ENCODE data around the gene STX1B.
"Not testable (repeated sequence)": the region's sequence is repeated elsewhere in the genome, so short reads cannot be mapped to it uniquely, and the experiment has no call there.

The STX1B gene

GRCh38 chr16:30949650-30950515 is 60.6 kb downstream of the STX1B start:
- no peak for DNase-seq

GRCh38 chr16:30948667-30949649 is 61.5 kb downstream of the STX1B start, which contains the start of gene ORAI3:
Gene ORAI3 (plus strand): TSS chr16:30949068. CDS start chr16:30949290, 222 bp downstream.
- no peak for DNase-seq

- DNase-seq = no peak
These were observed 62.4 kb downstream of the STX1B start for GRCh38 chr16:30947859-30948666.

GRCh38 chr16:30947541-30947858 is 62.9 kb downstream of the STX1B start:
- DNase-seq = no peak

GRCh38 chr16:30946671-30947540 is 63.5 kb downstream of the STX1B start:
- DNase-seq = no peak

GRCh38 chr16:30944352-30944751 is 66.1 kb downstream of the STX1B start:
- no peak for DNase-seq

GRCh38 chr16:30942426-30942806 is 68.0 kb downstream of the STX1B start:
- DNase-seq = no peak

- no peak for DNase-seq
These were observed 68.6 kb downstream of the STX1B start for GRCh38 chr16:30941600-30942425.

- DNase-seq = not testable (repeated sequence)
These were observed 70.9 kb downstream of the STX1B start for GRCh38 chr16:30939571-30939970.
